ENCODE results near the gene MEIKIN. TPM values are rescaled to one million over a fixed set of nuclear protein-coding genes. Genes with fewer than 3 reads are reported as not detected.

Gene MEIKIN
- total RNA-seq, 3 donors from 2014 or later: not detected

- Mint-ChIP-seq H3K4me3 (no peak overlapping the region), H3K4me1 (ENCODE audit: low read depth) (peaks cover 3% of the 10 kb centered on the region), H3K36me3 (ENCODE audit: insufficient read depth) (peaks cover 32% of the 10 kb centered on the region), H3K27me3 (ENCODE audit: low read depth) (no peaks in the 10 kb centered on the region), H3K9me3 (no peaks in the 10 kb centered on the region)
- no peak for ATAC-seq
- DNase-seq: no peak
Observed at GRCh38 chr5:131957721-131958441, 12.4 kb upstream of the MEIKIN start.

- peaks cover 31% of the 10 kb centered on the region for H3K36me3 Mint-ChIP-seq (ENCODE audit: insufficient read depth)
- H3K4me3 Mint-ChIP-seq: no peak overlapping the region
- DNase-seq (no peak), ATAC-seq (peak in 1 of 2 donors; percentile 32)
- no peaks in the 10 kb centered on the region for H3K9me3 Mint-ChIP-seq
- no peaks in the 10 kb centered on the region for H3K27me3 Mint-ChIP-seq (ENCODE audit: low read depth)
- H3K4me1 Mint-ChIP-seq (ENCODE audit: low read depth): no peaks in the 10 kb centered on the region
Observed at GRCh38 chr5:131953969-131954368, 8.5 kb upstream of the MEIKIN start.

GRCh38 chr5:131952301-131952857 lies 6.9 kb upstream of the MEIKIN start:
- H3K9me3 Mint-ChIP-seq: no peaks in the 10 kb centered on the region
- H3K4me3 Mint-ChIP-seq: no peak overlapping the region
- ATAC-seq (no peak), DNase-seq (no peak)
- H3K4me1 Mint-ChIP-seq (ENCODE audit: low read depth): no peaks in the 10 kb centered on the region
- H3K36me3 Mint-ChIP-seq (ENCODE audit: insufficient read depth): peaks cover 28% of the 10 kb centered on the region
- no peaks in the 10 kb centered on the region for H3K27me3 Mint-ChIP-seq (ENCODE audit: low read depth)

- no peaks in the 10 kb centered on the region for H3K27me3 Mint-ChIP-seq (ENCODE audit: low read depth)
- DNase-seq (no peak), ATAC-seq (no peak)
- H3K4me1 Mint-ChIP-seq (ENCODE audit: low read depth): no peaks in the 10 kb centered on the region
- no peak overlapping the region for H3K4me3 Mint-ChIP-seq
- peaks cover 24% of the 10 kb centered on the region for H3K36me3 Mint-ChIP-seq (ENCODE audit: insufficient read depth)
- no peaks in the 10 kb centered on the region for H3K9me3 Mint-ChIP-seq
Observed at GRCh38 chr5:131950706-131951105, 5.2 kb upstream of the MEIKIN start.

- H3K4me3 Mint-ChIP-seq: no peak overlapping the region
- no peaks in the 10 kb centered on the region for H3K27me3 Mint-ChIP-seq (ENCODE audit: low read depth)
- no peaks in the 10 kb centered on the region for H3K9me3 Mint-ChIP-seq
- ATAC-seq (no peak), DNase-seq (no peak)
- no peaks in the 10 kb centered on the region for H3K4me1 Mint-ChIP-seq (ENCODE audit: low read depth)
- peaks cover 10% of the 10 kb centered on the region for H3K36me3 Mint-ChIP-seq (ENCODE audit: insufficient read depth)
Observed at GRCh38 chr5:131947445-131947844, 2.0 kb upstream of the MEIKIN start.

- no peak for DNase-seq
- no peaks in the 10 kb centered on the region for H3K4me1 Mint-ChIP-seq (ENCODE audit: low read depth)
- no peak overlapping the region for H3K4me3 Mint-ChIP-seq
- H3K27me3 Mint-ChIP-seq (ENCODE audit: low read depth): no peaks in the 10 kb centered on the region
- no peaks in the 10 kb centered on the region for H3K9me3 Mint-ChIP-seq
- peaks cover 17% of the 10 kb centered on the region for H3K36me3 Mint-ChIP-seq (ENCODE audit: insufficient read depth)
- ATAC-seq: no peak
Observed at GRCh38 chr5:131944702-131945550, 537 bp downstream of the MEIKIN start.

- Mint-ChIP-seq H3K4me3 (no peak overlapping the region), H3K4me1 (ENCODE audit: low read depth) (no peaks in the 10 kb centered on the region), H3K36me3 (ENCODE audit: insufficient read depth) (peaks cover 11% of the 10 kb centered on the region), H3K27me3 (ENCODE audit: low read depth) (no peaks in the 10 kb centered on the region), H3K9me3 (no peaks in the 10 kb centered on the region)
- no peak for ATAC-seq
- no peak for DNase-seq
Observed at GRCh38 chr5:131943916-131944315, 1.5 kb downstream of the MEIKIN start.

GRCh38 chr5:131942016-131942415 lies 3.4 kb downstream of the MEIKIN start:
- no peak for DNase-seq
- Mint-ChIP-seq H3K36me3 (ENCODE audit: insufficient read depth) (peaks cover 10% of the 10 kb centered on the region), H3K4me3 (no peak overlapping the region), H3K9me3 (no peaks in the 10 kb centered on the region), H3K27me3 (ENCODE audit: low read depth) (no peaks in the 10 kb centered on the region), H3K4me1 (ENCODE audit: low read depth) (no peaks in the 10 kb centered on the region)
- no peak for ATAC-seq

GRCh38 chr5:131939690-131940345 lies 5.6 kb downstream of the MEIKIN start:
- Mint-ChIP-seq H3K4me1 (ENCODE audit: low read depth) (peaks cover 7% of the 10 kb centered on the region), H3K4me3 (no peak overlapping the region), H3K27me3 (ENCODE audit: low read depth) (no peaks in the 10 kb centered on the region), H3K9me3 (no peaks in the 10 kb centered on the region), H3K36me3 (ENCODE audit: insufficient read depth) (peaks cover 10% of the 10 kb centered on the region)
- ATAC-seq (no peak), DNase-seq (no peak)

GRCh38 chr5:131932235-131932634 lies 13.2 kb downstream of the MEIKIN start:
- peaks cover 5% of the 10 kb centered on the region for H3K27me3 Mint-ChIP-seq (ENCODE audit: low read depth)
- DNase-seq: no peak
- H3K4me1 Mint-ChIP-seq (ENCODE audit: low read depth): peaks cover 7% of the 10 kb centered on the region

GRCh38 chr5:131928957-131929356 lies 16.5 kb downstream of the MEIKIN start:
- ATAC-seq: no peak
- Mint-ChIP-seq H3K36me3 (ENCODE audit: insufficient read depth) (peaks cover 11% of the 10 kb centered on the region), H3K9me3 (peaks cover 46% of the 10 kb centered on the region), H3K4me1 (ENCODE audit: low read depth) (no peaks in the 10 kb centered on the region), H3K27me3 (ENCODE audit: low read depth) (peaks cover 5% of the 10 kb centered on the region), H3K4me3 (no peak overlapping the region)
- no peak for DNase-seq

More at GRCh38 chr5:131932235-131932634, 13.2 kb downstream of the MEIKIN start:
- Mint-ChIP-seq H3K36me3 (ENCODE audit: insufficient read depth) (peaks cover 9% of the 10 kb centered on the region), H3K4me3 (no peak overlapping the region), H3K9me3 (peaks cover 32% of the 10 kb centered on the region)
- no peak for ATAC-seq

- peaks cover 3% of the 10 kb centered on the region for H3K27me3 Mint-ChIP-seq (ENCODE audit: low read depth)
- DNase-seq (no peak), ATAC-seq (no peak)
- no peaks in the 10 kb centered on the region for H3K4me1 Mint-ChIP-seq (ENCODE audit: low read depth)
- peaks cover 46% of the 10 kb centered on the region for H3K9me3 Mint-ChIP-seq
- H3K36me3 Mint-ChIP-seq (ENCODE audit: insufficient read depth): peaks cover 6% of the 10 kb centered on the region
- no peak overlapping the region for H3K4me3 Mint-ChIP-seq
Observed at GRCh38 chr5:131926168-131926567, 19.3 kb downstream of the MEIKIN start.

GRCh38 chr5:131916481-131916880 lies 29.0 kb downstream of the MEIKIN start:
- H3K9me3 Mint-ChIP-seq: peaks cover 4% of the 10 kb centered on the region
- H3K36me3 Mint-ChIP-seq (ENCODE audit: insufficient read depth): peaks cover 6% of the 10 kb centered on the region
- no peak for DNase-seq
- ATAC-seq: no peak
- no peak overlapping the region for H3K4me3 Mint-ChIP-seq
- H3K27me3 Mint-ChIP-seq (ENCODE audit: low read depth): no peaks in the 10 kb centered on the region
- H3K4me1 Mint-ChIP-seq (ENCODE audit: low read depth): no peaks in the 10 kb centered on the region

GRCh38 chr5:131914472-131914871 lies 31.0 kb downstream of the MEIKIN start:
- DNase-seq: no peak
- no peak for ATAC-seq
- Mint-ChIP-seq H3K4me1 (ENCODE audit: low read depth) (no peaks in the 10 kb centered on the region), H3K27me3 (ENCODE audit: low read depth) (no peaks in the 10 kb centered on the region), H3K36me3 (ENCODE audit: insufficient read depth) (peaks cover 12% of the 10 kb centered on the region), H3K4me3 (no peak overlapping the region), H3K9me3 (peaks cover 10% of the 10 kb centered on the region)

Data from activated T-cell treated with anti-CD3 and anti-CD28 coated beads, Interleukin-2, amount 50 U/mL, for 4 hours (primary cell).